Measurements from ENCODE around the gene RNU7-1. TPM values are rescaled to one million over a fixed set of nuclear protein-coding genes. Genes with fewer than 3 reads are reported as not detected.

The RNU7-1 gene
- total and polyA plus RNA-seq, 9 of the 15 experiments (the other 6 are each of a cell fraction or from before 2014, with no cell fraction given), result not detected

DNA sequence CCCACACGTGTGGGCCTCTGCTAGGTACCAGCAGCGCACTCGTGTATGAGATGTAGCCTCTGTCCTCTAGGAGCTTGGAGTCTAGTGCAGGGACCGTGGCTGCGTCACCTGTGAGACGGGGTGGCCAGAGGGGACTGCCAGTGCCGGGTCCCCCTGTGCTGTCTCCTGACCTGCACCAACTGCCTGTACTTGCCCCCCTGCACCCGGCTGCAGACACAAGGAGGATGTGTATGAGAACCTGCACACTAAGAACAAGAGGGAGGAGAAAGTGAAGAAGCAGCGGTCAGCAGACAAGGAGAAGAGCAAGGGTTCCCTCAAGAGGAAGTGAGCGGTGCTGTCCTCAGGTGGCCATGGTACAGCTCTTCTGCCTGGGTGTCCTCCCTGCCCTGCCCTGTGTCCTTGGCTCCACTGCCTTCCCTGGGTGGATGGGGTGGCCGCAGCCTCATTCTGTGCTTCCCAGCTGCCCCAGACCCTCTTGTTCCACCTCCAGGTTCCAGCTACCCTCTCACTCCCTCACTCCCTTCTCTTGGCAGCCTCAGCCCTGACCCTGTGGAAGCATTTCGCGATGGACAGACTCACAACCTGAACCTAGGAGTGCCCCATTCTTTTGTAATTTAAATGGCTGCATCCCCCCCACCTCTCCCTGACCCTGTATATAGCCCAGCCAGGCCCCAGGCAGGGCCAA is 17.1 kb downstream of the RNU7-1 start:
- H4K20me1 ChIP-seq (replicated peaks; ENCODE audit: control insufficient read depth, insufficient read depth, low read length), result no peaks in the 10 kb centered on the region
- ChIA-PET CTCF (ENCODE audit: low intra/inter-chr PET ratio) (interaction anchor here (1.4 to 1.8 kb wide), 3 partner anchors 16 to 91 kb away, joined by 4 to 13 read pairs (median 5); partner anchors contain the start of genes C12orf57 and RNU7-1), POLR2A (interaction anchor here (0.6 to 8.0 kb wide), 16 partner anchors 9 to 406 kb away, joined by 3 to 98 read pairs (median 4); partner anchors contain the start of genes C12orf57, RNU7-1, SPSB2 and TPI1)
- H3K9me1 ChIP-seq (ENCODE audit: control insufficient read depth, insufficient read depth, low read length), result no peaks in the 10 kb centered on the region
- BruUV-seq (replicated peaks), result no TSS peak
- FAIRE-seq, result peak; percentile 81
- H2AFZ ChIP-seq (ENCODE audit: low read depth, low read length), result peak overlapping the region; percentile 89
- intact Hi-C loops (cut with micrococcal nuclease), result loop anchor here (1.0 to 10.0 kb wide), 3 partner anchors 14 to 224 kb away; partner anchors contain the start of gene PEX5
- peak overlapping the region; percentile 92 to 96 for H3K9ac ChIP-seq (ENCODE audit: insufficient read depth in 1 of 2, low read depth in 2 of 2, low read length in 2 of 2)
- peak overlapping the region; percentile 96 for H3K27ac ChIP-seq (ENCODE audit: extremely low read depth, low read depth, low read length)
- H3K79me2 ChIP-seq (ENCODE audit: control insufficient read depth, insufficient read depth, low read length), result peaks cover 10% of the 10 kb centered on the region; the same call in 2 of the 3 replicates
- H3K4me1 ChIP-seq (replicated peaks in 1 of 2; ENCODE audit: control insufficient read depth in 2 of 2, insufficient read depth in 2 of 2, low read length in 2 of 2), result peaks cover 41 to 72% of the 10 kb centered on the region in 2 experiments
- H3K4me2 ChIP-seq (ENCODE audit: insufficient read depth, low read length), result peak overlapping the region; percentile 95
- DNase-seq (ENCODE audit: extremely low read depth in 1 of 4, low spot score in 3 of 4), result peak in 1 of 4 experiments; percentile 65
- H3K4me3 ChIP-seq, result peak overlapping the region; percentile 42
- peak; percentile 50 for ATAC-seq
- H3K9me3 ChIP-seq (replicated peaks; ENCODE audit: control insufficient read depth, insufficient read depth, low read depth, low read length), result no peaks in the 10 kb centered on the region
- no peaks in the 10 kb centered on the region for H3K27me3 ChIP-seq (ENCODE audit: control insufficient read depth in 2 of 2, insufficient read depth in 2 of 2, low read length in 2 of 2)
- in situ Hi-C loops (cut with MboI), result no loop called here
- H3K36me3 ChIP-seq (ENCODE audit: control insufficient read depth, insufficient read depth, low read length), result peaks cover 13% of the 10 kb centered on the region; the same call in 1 of the 3 replicates
- 70% methylated on average over 11 of the region's 13 CpGs for whole genome bisulfite sequencing (ENCODE audit: insufficient coverage, low coverage, missing lambda C conversion rate)
- TF ChIP-seq, protein P1, sequence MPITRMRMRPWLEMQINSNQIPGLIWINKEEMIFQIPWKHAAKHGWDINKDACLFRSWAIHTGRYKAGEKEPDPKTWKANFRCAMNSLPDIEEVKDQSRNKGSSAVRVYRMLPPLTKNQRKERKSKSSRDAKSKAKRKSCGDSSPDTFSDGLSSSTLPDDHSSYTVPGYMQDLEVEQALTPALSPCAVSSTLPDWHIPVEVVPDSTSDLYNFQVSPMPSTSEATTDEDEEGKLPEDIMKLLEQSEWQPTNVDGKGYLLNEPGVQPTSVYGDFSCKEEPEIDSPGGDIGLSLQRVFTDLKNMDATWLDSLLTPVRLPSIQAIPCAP (CRISPR knock-in tag; IDR thresholded peaks at IDR 0.05; ENCODE audit: borderline replicate concordance), result no peak
- TF ChIP-seq ZNF263 (CRISPR knock-in tag; IDR thresholded peaks at IDR 0.05; ENCODE audit: borderline replicate concordance) (peak; percentile 60; the same call in 1 of the 2 replicates), ESRRB (CRISPR knock-in tag; IDR thresholded peaks at IDR 0.05; ENCODE audit: borderline replicate concordance) (no peak), RAD21 (CRISPR knock-in tag; conservative IDR thresholded peaks at IDR 0.05 in 1 of 2, IDR thresholded peaks at IDR 0.05 in 1 of 2) (peak; percentile 58 to 67), SPI1 (IDR thresholded peaks at IDR 0.05; ENCODE audit: borderline replicate concordance, low read depth, low read length) (peak; percentile 65; the same call in 1 of the 2 replicates), GABPB1 (CRISPR knock-in tag; IDR thresholded peaks at IDR 0.05) (peak; percentile 38; the same call in 1 of the 2 replicates), CREM (IDR thresholded peaks at IDR 0.05; ENCODE audit: low read depth) (no peak), LCOR (CRISPR knock-in tag; IDR thresholded peaks at IDR 0.05) (no peak), SMC3 (conservative IDR thresholded peaks at IDR 0.05; ENCODE audit: insufficient read depth, low read depth, low read length) (peak; percentile 18; the same call in 1 of the 2 replicates), ZNF431 (CRISPR knock-in tag; IDR thresholded peaks at IDR 0.05) (no peak), MTA3 (IDR thresholded peaks at IDR 0.05; ENCODE audit: borderline replicate concordance) (no peak)
- TF ChIP-seq, protein P2, sequence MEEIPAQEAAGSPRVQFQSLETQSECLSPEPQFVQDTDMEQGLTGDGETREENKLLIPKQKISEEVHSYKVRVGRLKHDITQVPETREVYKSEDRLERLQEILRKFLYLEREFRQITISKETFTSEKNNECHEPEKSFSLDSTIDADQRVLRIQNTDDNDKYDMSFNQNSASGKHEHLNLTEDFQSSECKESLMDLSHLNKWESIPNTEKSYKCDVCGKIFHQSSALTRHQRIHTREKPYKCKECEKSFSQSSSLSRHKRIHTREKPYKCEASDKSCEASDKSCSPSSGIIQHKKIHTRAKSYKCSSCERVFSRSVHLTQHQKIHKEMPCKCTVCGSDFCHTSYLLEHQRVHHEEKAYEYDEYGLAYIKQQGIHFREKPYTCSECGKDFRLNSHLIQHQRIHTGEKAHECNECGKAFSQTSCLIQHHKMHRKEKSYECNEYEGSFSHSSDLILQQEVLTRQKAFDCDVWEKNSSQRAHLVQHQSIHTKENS (CRISPR knock-in tag; IDR thresholded peaks at IDR 0.05), result no peak
- TF ChIP-seq, protein P3, sequence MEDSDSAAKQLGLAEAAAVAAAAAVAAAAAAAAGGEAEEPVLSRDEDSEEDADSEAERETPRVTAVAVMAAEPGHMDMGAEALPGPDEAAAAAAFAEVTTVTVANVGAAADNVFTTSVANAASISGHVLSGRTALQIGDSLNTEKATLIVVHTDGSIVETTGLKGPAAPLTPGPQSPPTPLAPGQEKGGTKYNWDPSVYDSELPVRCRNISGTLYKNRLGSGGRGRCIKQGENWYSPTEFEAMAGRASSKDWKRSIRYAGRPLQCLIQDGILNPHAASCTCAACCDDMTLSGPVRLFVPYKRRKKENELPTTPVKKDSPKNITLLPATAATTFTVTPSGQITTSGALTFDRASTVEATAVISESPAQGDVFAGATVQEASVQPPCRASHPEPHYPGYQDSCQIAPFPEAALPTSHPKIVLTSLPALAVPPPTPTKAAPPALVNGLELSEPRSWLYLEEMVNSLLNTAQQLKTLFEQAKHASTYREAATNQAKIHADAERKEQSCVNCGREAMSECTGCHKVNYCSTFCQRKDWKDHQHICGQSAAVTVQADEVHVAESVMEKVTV (CRISPR knock-in tag; IDR thresholded peaks at IDR 0.05), result 0 out of 2 replicates have a peak, but pooled peaks have one; percentile 27
- TF ChIP-seq, protein P4, sequence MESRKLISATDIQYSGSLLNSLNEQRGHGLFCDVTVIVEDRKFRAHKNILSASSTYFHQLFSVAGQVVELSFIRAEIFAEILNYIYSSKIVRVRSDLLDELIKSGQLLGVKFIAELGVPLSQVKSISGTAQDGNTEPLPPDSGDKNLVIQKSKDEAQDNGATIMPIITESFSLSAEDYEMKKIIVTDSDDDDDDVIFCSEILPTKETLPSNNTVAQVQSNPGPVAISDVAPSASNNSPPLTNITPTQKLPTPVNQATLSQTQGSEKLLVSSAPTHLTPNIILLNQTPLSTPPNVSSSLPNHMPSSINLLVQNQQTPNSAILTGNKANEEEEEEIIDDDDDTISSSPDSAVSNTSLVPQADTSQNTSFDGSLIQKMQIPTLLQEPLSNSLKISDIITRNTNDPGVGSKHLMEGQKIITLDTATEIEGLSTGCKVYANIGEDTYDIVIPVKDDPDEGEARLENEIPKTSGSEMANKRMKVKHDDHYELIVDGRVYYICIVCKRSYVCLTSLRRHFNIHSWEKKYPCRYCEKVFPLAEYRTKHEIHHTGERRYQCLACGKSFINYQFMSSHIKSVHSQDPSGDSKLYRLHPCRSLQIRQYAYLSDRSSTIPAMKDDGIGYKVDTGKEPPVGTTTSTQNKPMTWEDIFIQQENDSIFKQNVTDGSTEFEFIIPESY (CRISPR knock-in tag; IDR thresholded peaks at IDR 0.05), result 0 out of 2 replicates have a peak, but pooled peaks have one; percentile 51

Measured in K562 (cell line).